ENCODE results near the gene SNED1.

SNED1 gene

GRCh38 chr2:241052677-241053360 is 54.4 kb downstream of the SNED1 start:
- TF ChIP-seq EZH2 (IDR thresholded peaks at IDR 0.05) (no peak), POLR2AphosphoS5 (IDR thresholded peaks at IDR 0.05; ENCODE audit: borderline replicate concordance, low read depth, low read length) (no peak), FOXP2 (optimal IDR thresholded peaks at IDR 0.05; ENCODE audit: control extremely low read depth, extremely low read length, insufficient read depth) (no peak)
- DNase-seq (ENCODE audit: low read depth, low spot score) = no peak
- H3K9me3 ChIP-seq (ENCODE audit: low read depth, low read length) = no peaks in the 10 kb centered on the region
- no peak overlapping the region for H3K4me3 ChIP-seq
- H3K36me3 ChIP-seq (ENCODE audit: insufficient read depth, low read length) = no peaks in the 10 kb centered on the region
- H3K27ac ChIP-seq = no peak overlapping the region
- H3K9ac ChIP-seq (ENCODE audit: insufficient read length) = no peak overlapping the region

- no peak overlapping the region for H3K4me3 ChIP-seq
- no peak overlapping the region for H3K27ac ChIP-seq
- H3K36me3 ChIP-seq (ENCODE audit: insufficient read depth, low read length) = no peaks in the 10 kb centered on the region
- H3K9me3 ChIP-seq (ENCODE audit: low read depth, low read length) = no peaks in the 10 kb centered on the region
- TF ChIP-seq FOXP2 (optimal IDR thresholded peaks at IDR 0.05; ENCODE audit: control extremely low read depth, extremely low read length, insufficient read depth) = no peak
- no peak for TF ChIP-seq EZH2 (IDR thresholded peaks at IDR 0.05)
- no peak for TF ChIP-seq POLR2AphosphoS5 (IDR thresholded peaks at IDR 0.05; ENCODE audit: borderline replicate concordance, low read depth, low read length)
- H3K9ac ChIP-seq (ENCODE audit: insufficient read length) = no peak overlapping the region
- DNase-seq (ENCODE audit: low read depth, low spot score) = no peak
These were observed 55.3 kb downstream of the SNED1 start for GRCh38 chr2:241053576-241054251.

- no peak for DNase-seq (ENCODE audit: low read depth, low spot score)
- Histone ChIP-seq H3K9ac (ENCODE audit: insufficient read length) (no peak overlapping the region), H3K4me3 (no peak overlapping the region), H3K36me3 (ENCODE audit: insufficient read depth, low read length) (no peaks in the 10 kb centered on the region), H3K9me3 (ENCODE audit: low read depth, low read length) (no peaks in the 10 kb centered on the region), H3K27ac (no peak overlapping the region)
- no peak for TF ChIP-seq FOXP2 (optimal IDR thresholded peaks at IDR 0.05; ENCODE audit: control extremely low read depth, extremely low read length, insufficient read depth)
These were observed 62.9 kb downstream of the SNED1 start for GRCh38 chr2:241061275-241061674.

- H3K4me3 ChIP-seq = no peak overlapping the region
These were observed 64.1 kb downstream of the SNED1 start for GRCh38 chr2:241062389-241063092.

GRCh38 chr2:241063093-241063551 is 64.7 kb downstream of the SNED1 start:
- Histone ChIP-seq H3K4me3 (no peak overlapping the region), H3K9me3 (ENCODE audit: low read depth, low read length) (no peaks in the 10 kb centered on the region), H3K9ac (ENCODE audit: insufficient read length) (no peak overlapping the region), H3K36me3 (ENCODE audit: insufficient read depth, low read length) (no peaks in the 10 kb centered on the region), H3K27ac (no peak overlapping the region)
- no peak for DNase-seq (ENCODE audit: low read depth, low spot score)
- TF ChIP-seq FOXP2 (optimal IDR thresholded peaks at IDR 0.05; ENCODE audit: control extremely low read depth, extremely low read length, insufficient read depth) (no peak), EZH2 (IDR thresholded peaks at IDR 0.05) (no peak), POLR2AphosphoS5 (IDR thresholded peaks at IDR 0.05; ENCODE audit: borderline replicate concordance, low read depth, low read length) (no peak)

More at GRCh38 chr2:241062389-241063092, 64.1 kb downstream of the SNED1 start:
- no peak for DNase-seq (ENCODE audit: low read depth, low spot score)
- TF ChIP-seq POLR2AphosphoS5 (IDR thresholded peaks at IDR 0.05; ENCODE audit: borderline replicate concordance, low read depth, low read length) = no peak
- no peak for TF ChIP-seq EZH2 (IDR thresholded peaks at IDR 0.05)
- TF ChIP-seq FOXP2 (optimal IDR thresholded peaks at IDR 0.05; ENCODE audit: control extremely low read depth, extremely low read length, insufficient read depth) = no peak
- Histone ChIP-seq H3K9me3 (ENCODE audit: low read depth, low read length) (no peaks in the 10 kb centered on the region), H3K27ac (no peak overlapping the region), H3K9ac (ENCODE audit: insufficient read length) (no peak overlapping the region), H3K36me3 (ENCODE audit: insufficient read depth, low read length) (no peaks in the 10 kb centered on the region)

GRCh38 chr2:241063587-241063986 is 65.2 kb downstream of the SNED1 start:
- DNase-seq (ENCODE audit: low read depth, low spot score) = no peak
- H3K27ac ChIP-seq = no peak overlapping the region
- H3K9ac ChIP-seq (ENCODE audit: insufficient read length) = no peak overlapping the region
- H3K36me3 ChIP-seq (ENCODE audit: insufficient read depth, low read length) = no peaks in the 10 kb centered on the region
- H3K4me3 ChIP-seq = no peak overlapping the region
- no peaks in the 10 kb centered on the region for H3K9me3 ChIP-seq (ENCODE audit: low read depth, low read length)
- TF ChIP-seq POLR2AphosphoS5 (IDR thresholded peaks at IDR 0.05; ENCODE audit: borderline replicate concordance, low read depth, low read length) (no peak), FOXP2 (optimal IDR thresholded peaks at IDR 0.05; ENCODE audit: control extremely low read depth, extremely low read length, insufficient read depth) (no peak), EZH2 (IDR thresholded peaks at IDR 0.05) (no peak)

GRCh38 chr2:241064008-241064801 is 65.8 kb downstream of the SNED1 start:
- H3K4me3 ChIP-seq = no peak overlapping the region
- no peak overlapping the region for H3K9ac ChIP-seq (ENCODE audit: insufficient read length)
- H3K9me3 ChIP-seq (ENCODE audit: low read depth, low read length) = no peaks in the 10 kb centered on the region
- no peaks in the 10 kb centered on the region for H3K36me3 ChIP-seq (ENCODE audit: insufficient read depth, low read length)
- TF ChIP-seq POLR2AphosphoS5 (IDR thresholded peaks at IDR 0.05; ENCODE audit: borderline replicate concordance, low read depth, low read length) (no peak), EZH2 (IDR thresholded peaks at IDR 0.05) (no peak), FOXP2 (optimal IDR thresholded peaks at IDR 0.05; ENCODE audit: control extremely low read depth, extremely low read length, insufficient read depth) (no peak)
- DNase-seq (ENCODE audit: low read depth, low spot score) = no peak
- no peak overlapping the region for H3K27ac ChIP-seq
